ENCODE results near the gene LRP1B.

DNA sequence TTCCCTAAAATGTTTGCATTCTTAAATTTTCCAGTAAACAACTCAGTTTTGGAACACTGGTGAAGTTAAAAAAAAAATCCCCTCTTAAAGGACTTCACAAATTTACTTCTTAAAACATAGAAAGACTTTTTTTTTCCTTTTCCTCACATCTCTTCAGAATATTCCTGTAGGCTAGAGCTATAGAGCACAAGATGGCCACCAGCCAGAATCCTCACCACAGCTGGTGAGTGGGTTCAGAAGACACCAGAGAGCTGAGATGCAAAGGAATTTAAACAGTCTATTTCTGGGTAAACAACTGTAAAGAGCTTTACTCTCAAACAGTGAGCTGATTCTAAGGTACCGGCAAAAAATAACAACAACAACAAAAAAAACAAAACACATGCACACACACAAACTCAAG is 252.8 kb downstream of the LRP1B start:
- TF ChIP-seq EP300 (conservative IDR thresholded peaks at IDR 0.05; ENCODE audit: poor library complexity, severe bottlenecking) (no peak), RAD21 (conservative IDR thresholded peaks at IDR 0.05) (no peak), REST (IDR thresholded peaks at IDR 0.05; ENCODE audit: borderline replicate concordance) (no peak)
- TF ChIP-seq, protein P1, sequence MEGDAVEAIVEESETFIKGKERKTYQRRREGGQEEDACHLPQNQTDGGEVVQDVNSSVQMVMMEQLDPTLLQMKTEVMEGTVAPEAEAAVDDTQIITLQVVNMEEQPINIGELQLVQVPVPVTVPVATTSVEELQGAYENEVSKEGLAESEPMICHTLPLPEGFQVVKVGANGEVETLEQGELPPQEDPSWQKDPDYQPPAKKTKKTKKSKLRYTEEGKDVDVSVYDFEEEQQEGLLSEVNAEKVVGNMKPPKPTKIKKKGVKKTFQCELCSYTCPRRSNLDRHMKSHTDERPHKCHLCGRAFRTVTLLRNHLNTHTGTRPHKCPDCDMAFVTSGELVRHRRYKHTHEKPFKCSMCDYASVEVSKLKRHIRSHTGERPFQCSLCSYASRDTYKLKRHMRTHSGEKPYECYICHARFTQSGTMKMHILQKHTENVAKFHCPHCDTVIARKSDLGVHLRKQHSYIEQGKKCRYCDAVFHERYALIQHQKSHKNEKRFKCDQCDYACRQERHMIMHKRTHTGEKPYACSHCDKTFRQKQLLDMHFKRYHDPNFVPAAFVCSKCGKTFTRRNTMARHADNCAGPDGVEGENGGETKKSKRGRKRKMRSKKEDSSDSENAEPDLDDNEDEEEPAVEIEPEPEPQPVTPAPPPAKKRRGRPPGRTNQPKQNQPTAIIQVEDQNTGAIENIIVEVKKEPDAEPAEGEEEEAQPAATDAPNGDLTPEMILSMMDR (IDR thresholded peaks at IDR 0.05; ENCODE audit: poor library complexity, severe bottlenecking): no peak

Measured in neural cell (in vitro differentiated cells).